ENCODE measurements around the gene ARHGAP22.

DNA sequence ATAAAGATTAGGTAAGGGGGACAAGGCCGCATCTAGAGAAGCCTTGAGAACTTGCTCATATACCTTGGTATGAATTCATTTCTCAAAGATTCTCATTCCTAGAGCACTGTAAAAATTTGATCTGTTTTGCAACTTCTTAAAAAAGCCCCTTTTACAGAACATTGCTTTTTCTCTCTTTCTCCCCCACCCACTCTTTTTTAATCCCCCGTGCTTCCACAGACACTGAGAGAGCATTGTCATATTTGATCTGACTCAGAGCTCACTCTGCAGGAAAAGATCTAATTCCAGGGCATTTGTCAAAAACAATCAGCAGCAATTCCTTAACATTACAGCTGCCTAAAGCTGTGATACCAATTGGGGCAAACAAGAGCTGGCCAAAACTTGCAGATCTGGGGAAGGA is 92.0 kb downstream of the ARHGAP22 start:
- TF ChIP-seq CTCF (IDR thresholded peaks at IDR 0.05) = no peak
- TF ChIP-seq POLR2A (IDR thresholded peaks at IDR 0.05) = no peak
